CD14-positive monocyte (primary cell): ENCODE data around the gene MTNR1A. TPM values are rescaled to one million over a fixed set of nuclear protein-coding genes. Genes with fewer than 3 reads are reported as not detected.

Experiments used
- DNase-seq, 3 donors: peaks; one replicate each; pipeline ENCODE4 v3.0.0-alpha.2; 2011 to 2022
- H2AFZ ChIP-seq: 2 replicates; pipeline ENCODE4 v1.6.0; 2012; ENCODE audit warnings: mild to moderate bottlenecking, low read depth, low read length, inconsistent platforms; ENCODE audit not compliant: insufficient read depth, poor library complexity, severe bottlenecking
- H3K27ac ChIP-seq, 2 donors: 1 replicate in 1 of 2; 2 replicates in 1 of 2; pipeline ENCODE4 v1.5.1; 2012 to 2013; ENCODE audit warnings: low read length in 2 of 2, control low read depth in 1 of 2, inconsistent platforms in 1 of 2, low read depth in 1 of 2, mild to moderate bottlenecking in 1 of 2
- H3K27me3 ChIP-seq, 2 donors: one replicate each; pipeline versions ENCODE4 v1.6.0 to v1.6.1; 2011 to 2013; ENCODE audit warnings: low read length in 2 of 2; ENCODE audit not compliant: control insufficient read depth in 2 of 2, insufficient read depth in 2 of 2
- H3K36me3 ChIP-seq, 2 donors: replicated peaks in 1 of 2; 1 replicate in 1 of 2; 2 replicates in 1 of 2; pipeline versions ENCODE4 v1.5.1 to v1.6.1; 2012 to 2013; ENCODE audit warnings: low read length in 2 of 2, control low read depth in 1 of 2, inconsistent platforms in 1 of 2, mild to moderate bottlenecking in 1 of 2; ENCODE audit not compliant: insufficient read depth in 2 of 2, control insufficient read depth in 1 of 2
- H3K4me1 ChIP-seq, 2 donors: 1 replicate in 1 of 2; 2 replicates in 1 of 2; pipeline versions ENCODE4 v1.5.1 to v1.6.1; 2012 to 2013; ENCODE audit warnings: low read length in 2 of 2, control low read depth in 1 of 2, inconsistent platforms in 1 of 2, mild to moderate bottlenecking in 1 of 2, moderate library complexity in 1 of 2; ENCODE audit not compliant: insufficient read depth in 2 of 2, control insufficient read depth in 1 of 2
- H3K4me2 ChIP-seq: replicated peaks from 2 replicates; pipeline ENCODE3; 2012; ENCODE audit warnings: low read length, moderate library complexity, mild to moderate bottlenecking; ENCODE audit not compliant: poor library complexity, severe bottlenecking; ENCODE audit errors: extremely low read depth
- H3K4me3 ChIP-seq, 3 experiments: fragments of 200-600 bp in 1 of 3; sonication (generic) in 1 of 3; replicated peaks in 1 of 3; 1 replicate in 2 of 3; 2 replicates in 1 of 3; pipeline ENCODE4 v1.5.1; 2011 to 2013; ENCODE audit warnings: low read length in 3 of 3, mild to moderate bottlenecking in 3 of 3, control low read depth in 2 of 3, low read depth in 2 of 3, inconsistent platforms in 1 of 3, moderate library complexity in 1 of 3
- H3K79me2 ChIP-seq: 2 replicates; pipeline ENCODE4 v1.6.0; 2012; ENCODE audit warnings: mild to moderate bottlenecking, control low read depth, inconsistent platforms, low read length, moderate library complexity; ENCODE audit not compliant: insufficient read depth
- H3K9ac ChIP-seq: 2 replicates; pipeline ENCODE4 v1.6.0; 2017; ENCODE audit warnings: low read length, mild to moderate bottlenecking; ENCODE audit not compliant: insufficient read depth, poor library complexity, severe bottlenecking
- H3K9me3 ChIP-seq, 2 donors: replicated peaks in 1 of 2; 1 replicate in 1 of 2; 2 replicates in 1 of 2; pipeline versions ENCODE4 v1.5.1 to v1.6.1; 2012 to 2013; ENCODE audit warnings: low read length in 2 of 2, control low read depth in 1 of 2; ENCODE audit not compliant: control insufficient read depth in 1 of 2, insufficient read depth in 1 of 2
- H4K20me1 ChIP-seq: 2 replicates; pipeline ENCODE4 v1.6.0; 2012; ENCODE audit warnings: mild to moderate bottlenecking, low read length, control low read depth, moderate library complexity; ENCODE audit not compliant: insufficient read depth
- H3K27ac Mint-ChIP-seq, 7 donors: one replicate each; pipeline ENCODE4 v1.8.0; 2020; ENCODE audit warnings: mild to moderate bottlenecking in 7 of 7, mixed read lengths in 7 of 7, moderate library complexity in 6 of 7, inconsistent platforms in 2 of 7
- H3K27me3 Mint-ChIP-seq, 3 donors: one replicate each; pipeline ENCODE4 v1.8.0; 2021 to 2022; ENCODE audit warnings: low read depth in 3 of 3, mild to moderate bottlenecking in 3 of 3, mixed read lengths in 3 of 3, moderate library complexity in 3 of 3, inconsistent platforms in 1 of 3
- H3K36me3 Mint-ChIP-seq, 2 donors: one replicate each; pipeline ENCODE4 v1.8.0; 2020; ENCODE audit warnings: mixed read lengths in 2 of 2, inconsistent platforms in 1 of 2, mild to moderate bottlenecking in 1 of 2
- H3K4me1 Mint-ChIP-seq: one replicate; pipeline ENCODE4 v1.8.0; 2020; ENCODE audit warnings: mild to moderate bottlenecking, mixed read lengths
- H3K4me3 Mint-ChIP-seq, 2 donors: one replicate each; pipeline ENCODE4 v1.8.0; 2020; ENCODE audit warnings: mild to moderate bottlenecking in 2 of 2, mixed read lengths in 2 of 2, moderate library complexity in 1 of 2
- H3K9me3 Mint-ChIP-seq, 7 donors: one replicate each; pipeline ENCODE4 v1.8.0; 2020 to 2022; ENCODE audit warnings: mixed read lengths in 7 of 7, mild to moderate bottlenecking in 6 of 7, moderate library complexity in 6 of 7, inconsistent platforms in 2 of 7
- CTCF ChIP-seq: fragments of 200-600 bp; IDR thresholded peaks from one replicate; pipeline ENCODE4 v1.8.0; 2022; ENCODE audit warnings: antibody characterized with exemption, mild to moderate bottlenecking
- WGBS: methylation state at CpG from one replicate; pipeline ENCODE4 v1.1.5; 2013; ENCODE audit warnings: missing lambda C conversion rate; ENCODE audit not compliant: insufficient coverage; 5-methylcytosine and 5-hydroxymethylcytosine counted together
- intact Hi-C, 2 donors: fragments of 100-400 bp; cut with micrococcal nuclease; formaldehyde crosslinking; loops; one replicate each; pipeline versions ENCODE4 v1.15.0 to v1.15.1; 2023
- polyA plus RNA-seq, 3 donors: library from polyadenylated mRNA; depleted of rRNA in 1 of 3; unstranded in 2 of 3; stranded (reverse) in 1 of 3; fragments of 300-500 nt in 2 of 3; fragments of >200 nt in 1 of 3; fragmentation: Illumina TruSeq in 2 of 3; gene quantifications; 1 replicate in 2 of 3; 2 replicates in 1 of 3; pipeline ENCODE4 v1.2.3, GENCODE V29; 2012 to 2021

MTNR1A gene
- polyA plus RNA-seq, 3 donors = not detected

GRCh38 chr4:186560647-186561046 lies 5.3 kb upstream of the MTNR1A start:
- no peak overlapping the region for H3K9ac ChIP-seq
- no peak overlapping the region for H3K27ac ChIP-seq
- no peaks in the 10 kb centered on the region for H3K36me3 Mint-ChIP-seq
- H3K27ac Mint-ChIP-seq = no peak overlapping the region
- DNase-seq = no peak
- no peak overlapping the region for H3K4me3 Mint-ChIP-seq
- H3K79me2 ChIP-seq = no peaks in the 10 kb centered on the region
- intact Hi-C loops = no loop called here
- no peaks in the 10 kb centered on the region for H3K4me1 Mint-ChIP-seq
- no peaks in the 10 kb centered on the region for H4K20me1 ChIP-seq
- no peak overlapping the region for H2AFZ ChIP-seq
- 86% methylated on average over 1 of the region's 3 CpGs for WGBS
- no peak for TF ChIP-seq CTCF
- H3K9me3 ChIP-seq = no peaks in the 10 kb centered on the region
- peaks cover 0 to 1% of the 10 kb centered on the region in 2 donors for H3K27me3 ChIP-seq
- peaks cover 0 to 12% (median 3%) of the 10 kb centered on the region in 7 donors for H3K9me3 Mint-ChIP-seq
- no peaks in the 10 kb centered on the region for H3K36me3 ChIP-seq
- peaks cover 6 to 9% (median 8%) of the 10 kb centered on the region in 3 donors for H3K27me3 Mint-ChIP-seq
- H3K4me1 ChIP-seq = no peaks in the 10 kb centered on the region
- H3K4me2 ChIP-seq = no peak overlapping the region
- no peak overlapping the region for H3K4me3 ChIP-seq

GRCh38 chr4:186557486-186557885 lies 2.1 kb upstream of the MTNR1A start:
- no peak for TF ChIP-seq CTCF
- Mint-ChIP-seq H3K36me3 (no peaks in the 10 kb centered on the region), H3K27me3 (peaks cover 16 to 23% (median 21%) of the 10 kb centered on the region in 3 donors), H3K9me3 (peaks cover 0 to 22% (median 5%) of the 10 kb centered on the region in 7 donors), H3K27ac (no peak overlapping the region), H3K4me3 (no peak overlapping the region), H3K4me1 (no peaks in the 10 kb centered on the region)
- H4K20me1 ChIP-seq = no peaks in the 10 kb centered on the region
- H3K36me3 ChIP-seq = no peaks in the 10 kb centered on the region
- intact Hi-C loops = no loop called here
- no peak for DNase-seq
- no peaks in the 10 kb centered on the region for H3K4me1 ChIP-seq
- H3K27ac ChIP-seq = no peak overlapping the region
- H2AFZ ChIP-seq = no peak overlapping the region
- no peak overlapping the region for H3K4me2 ChIP-seq
- H3K9ac ChIP-seq = no peak overlapping the region
- no peak overlapping the region for H3K4me3 ChIP-seq
- peaks cover 0 to 16% of the 10 kb centered on the region in 2 donors for H3K27me3 ChIP-seq
- no peaks in the 10 kb centered on the region for H3K79me2 ChIP-seq
- WGBS = 94% methylated on average over 2 of the region's 3 CpGs
- peaks cover 0 to 3% of the 10 kb centered on the region in 2 donors for H3K9me3 ChIP-seq
